Neural crest cell (in vitro differentiated cells): ENCODE results near the gene NKAIN2. TPM values are rescaled to one million over a fixed set of nuclear protein-coding genes. Genes with fewer than 3 reads are reported as not detected.

Experiments used
- DNase-seq: peaks from one replicate; pipeline ENCODE4 v3.0.0; 2021; ENCODE audit warnings: low read depth, mixed read lengths, low spot score
- H3K27ac Mint-ChIP-seq: one replicate; pipeline ENCODE4 v1.8.0; 2021; ENCODE audit warnings: mild to moderate bottlenecking, mixed read lengths; ENCODE audit not compliant: unreplicated experiment
- H3K27me3 Mint-ChIP-seq: 2 replicates; pipeline ENCODE4 v1.8.0; 2021; ENCODE audit warnings: low read depth, mild to moderate bottlenecking, mixed read lengths
- H3K36me3 Mint-ChIP-seq: 2 replicates; pipeline ENCODE4 v1.8.0; 2021; ENCODE audit warnings: low read depth, mild to moderate bottlenecking, mixed read lengths
- H3K4me1 Mint-ChIP-seq: 2 replicates; pipeline ENCODE4 v1.8.0; 2021; ENCODE audit warnings: mixed read lengths
- H3K4me3 Mint-ChIP-seq: one replicate; pipeline ENCODE4 v1.8.0; 2021; ENCODE audit warnings: mild to moderate bottlenecking, mixed read lengths
- H3K9me3 Mint-ChIP-seq: 2 replicates; pipeline ENCODE4 v1.8.0; 2021; ENCODE audit warnings: mixed read lengths
- total RNA-seq: library from RNA; stranded (reverse); gene quantifications from 2 replicates; pipeline ENCODE4 v1.2.1, GENCODE V29; 2021
- TF ChIP-seq, protein P1 (sequence below): fragments of 200-600 bp; sonication (generic); conservative IDR thresholded peaks from 2 replicates; pipeline ENCODE4 v1.5.0; 2021; ENCODE audit warnings: antibody characterized with exemption, mild to moderate bottlenecking

NKAIN2 gene
- total RNA-seq, 1 donor from 2014 or later: 1.1 TPM

DNA sequence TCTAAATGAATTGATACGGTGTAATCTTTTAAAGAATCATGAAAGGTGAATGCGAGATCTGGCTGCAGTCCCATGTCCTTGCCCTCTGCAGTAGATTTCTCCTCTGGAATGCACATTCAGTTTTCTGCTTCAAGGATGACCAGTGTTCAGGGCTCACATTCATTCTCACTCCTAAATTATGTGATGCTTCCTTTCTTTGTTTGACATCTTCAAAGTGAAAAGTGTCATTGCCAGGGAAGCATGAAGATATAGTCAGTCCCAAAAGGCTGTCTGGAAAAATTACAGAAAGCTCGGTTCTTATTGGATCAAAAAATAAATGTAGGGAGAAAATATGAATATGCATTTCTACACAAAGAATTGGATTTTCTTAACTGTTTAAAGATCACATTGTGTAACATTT is 395.6 kb downstream of the NKAIN2 start:
- no peaks in the 10 kb centered on the region for H3K9me3 Mint-ChIP-seq
- peaks cover 5% of the 10 kb centered on the region for H3K4me1 Mint-ChIP-seq
- DNase-seq: no peak
- H3K36me3 Mint-ChIP-seq: no peaks in the 10 kb centered on the region
- H3K27ac Mint-ChIP-seq: no peak overlapping the region
- TF ChIP-seq, protein P1, sequence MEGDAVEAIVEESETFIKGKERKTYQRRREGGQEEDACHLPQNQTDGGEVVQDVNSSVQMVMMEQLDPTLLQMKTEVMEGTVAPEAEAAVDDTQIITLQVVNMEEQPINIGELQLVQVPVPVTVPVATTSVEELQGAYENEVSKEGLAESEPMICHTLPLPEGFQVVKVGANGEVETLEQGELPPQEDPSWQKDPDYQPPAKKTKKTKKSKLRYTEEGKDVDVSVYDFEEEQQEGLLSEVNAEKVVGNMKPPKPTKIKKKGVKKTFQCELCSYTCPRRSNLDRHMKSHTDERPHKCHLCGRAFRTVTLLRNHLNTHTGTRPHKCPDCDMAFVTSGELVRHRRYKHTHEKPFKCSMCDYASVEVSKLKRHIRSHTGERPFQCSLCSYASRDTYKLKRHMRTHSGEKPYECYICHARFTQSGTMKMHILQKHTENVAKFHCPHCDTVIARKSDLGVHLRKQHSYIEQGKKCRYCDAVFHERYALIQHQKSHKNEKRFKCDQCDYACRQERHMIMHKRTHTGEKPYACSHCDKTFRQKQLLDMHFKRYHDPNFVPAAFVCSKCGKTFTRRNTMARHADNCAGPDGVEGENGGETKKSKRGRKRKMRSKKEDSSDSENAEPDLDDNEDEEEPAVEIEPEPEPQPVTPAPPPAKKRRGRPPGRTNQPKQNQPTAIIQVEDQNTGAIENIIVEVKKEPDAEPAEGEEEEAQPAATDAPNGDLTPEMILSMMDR: no peak
- no peak overlapping the region for H3K4me3 Mint-ChIP-seq
- H3K27me3 Mint-ChIP-seq: no peaks in the 10 kb centered on the region

DNA sequence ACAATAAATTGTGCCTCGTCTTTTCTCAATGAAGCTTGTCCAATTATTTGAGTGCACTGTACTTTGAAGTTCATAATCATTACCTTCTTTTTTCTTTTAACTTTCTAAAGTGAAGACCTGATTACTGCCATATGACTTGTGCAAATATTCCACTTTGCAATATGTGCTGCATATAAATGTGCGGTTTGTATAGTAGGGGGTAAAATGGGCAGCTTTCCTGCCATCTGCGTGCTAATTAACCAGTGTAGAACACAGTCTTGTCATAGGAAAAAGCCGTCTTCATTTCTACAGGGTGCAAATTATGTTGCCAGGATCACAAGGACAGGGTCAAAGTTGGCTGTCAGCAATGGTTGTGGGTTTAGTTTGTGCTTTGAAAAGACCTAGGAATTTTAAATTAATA is 397.0 kb downstream of the NKAIN2 start:
- Mint-ChIP-seq H3K4me3 (no peak overlapping the region), H3K27ac (no peak overlapping the region), H3K27me3 (no peaks in the 10 kb centered on the region), H3K4me1 (peaks cover 5% of the 10 kb centered on the region), H3K36me3 (no peaks in the 10 kb centered on the region), H3K9me3 (no peaks in the 10 kb centered on the region)
- no peak for DNase-seq
- TF ChIP-seq, protein P1: no peak

DNA sequence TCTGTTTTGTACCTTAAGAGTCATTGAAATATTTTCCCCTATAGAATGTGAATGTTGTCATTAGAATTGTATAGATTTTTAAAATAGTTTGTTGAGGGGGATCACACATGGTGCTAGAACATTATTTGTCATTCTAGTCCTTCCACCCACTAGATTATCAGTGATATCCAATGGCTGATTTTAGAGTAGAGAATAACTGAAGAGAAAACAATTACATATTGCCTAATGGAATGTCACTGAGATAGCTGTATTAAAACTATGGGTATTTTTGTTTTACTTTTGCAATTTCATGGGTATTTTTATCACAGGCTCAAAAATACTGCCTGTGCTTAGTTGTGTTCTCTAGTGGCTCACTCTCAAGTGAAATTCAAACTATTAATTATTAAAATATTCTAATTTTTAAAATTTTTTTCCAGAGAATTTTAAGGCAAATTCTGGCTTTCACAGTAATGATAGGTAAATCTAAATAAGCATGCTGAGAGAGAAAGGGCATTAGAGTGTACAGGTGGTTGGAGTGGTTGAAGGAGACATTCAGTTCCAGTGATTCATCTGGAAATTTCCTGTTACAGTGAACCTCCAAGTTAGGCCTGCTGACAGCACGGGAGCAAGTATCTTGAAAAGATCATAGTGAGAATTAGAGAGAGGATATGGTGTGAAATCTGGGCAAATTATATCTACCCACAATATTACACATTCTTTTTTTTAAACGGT is 399.6 kb downstream of the NKAIN2 start:
- H3K4me1 Mint-ChIP-seq: no peaks in the 10 kb centered on the region
- H3K27me3 Mint-ChIP-seq: no peaks in the 10 kb centered on the region
- H3K9me3 Mint-ChIP-seq: no peaks in the 10 kb centered on the region
- no peak overlapping the region for H3K27ac Mint-ChIP-seq
- TF ChIP-seq, protein P1: no peak
- DNase-seq: no peak
- H3K36me3 Mint-ChIP-seq: no peaks in the 10 kb centered on the region
- no peak overlapping the region for H3K4me3 Mint-ChIP-seq

DNA sequence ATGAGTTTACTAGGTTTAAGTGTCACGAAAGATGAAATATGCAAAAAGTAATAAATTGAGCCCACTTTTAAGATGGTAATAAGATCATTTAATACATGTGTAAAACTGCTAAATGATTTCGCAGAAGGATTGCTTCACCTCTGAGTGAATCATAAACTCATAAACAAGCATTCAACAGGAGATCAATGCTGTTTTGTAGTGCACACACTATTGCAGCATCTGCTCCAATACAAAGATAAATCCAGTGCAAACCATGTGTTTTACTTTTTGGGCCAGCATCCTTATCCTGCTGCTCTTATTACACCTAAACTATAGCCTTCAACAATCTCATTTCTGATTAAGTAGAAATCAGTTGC is 400.1 kb downstream of the NKAIN2 start:
- H3K27ac Mint-ChIP-seq: no peak overlapping the region
- H3K36me3 Mint-ChIP-seq: no peaks in the 10 kb centered on the region
- H3K27me3 Mint-ChIP-seq: no peaks in the 10 kb centered on the region
- no peak for DNase-seq
- no peaks in the 10 kb centered on the region for H3K9me3 Mint-ChIP-seq
- H3K4me3 Mint-ChIP-seq: no peak overlapping the region
- H3K4me1 Mint-ChIP-seq: no peaks in the 10 kb centered on the region
- TF ChIP-seq, protein P1: no peak

GRCh38 chr6:124205921-124206320 is 402.3 kb downstream of the NKAIN2 start:
- TF ChIP-seq, protein P1: no peak
- Mint-ChIP-seq H3K36me3 (no peaks in the 10 kb centered on the region), H3K4me3 (no peak overlapping the region), H3K9me3 (no peaks in the 10 kb centered on the region), H3K27ac (no peak overlapping the region), H3K4me1 (no peaks in the 10 kb centered on the region), H3K27me3 (no peaks in the 10 kb centered on the region)
- DNase-seq: no peak
